H9 (cell line): ENCODE results near the gene PDE4B. TPM values are rescaled to one million over a fixed set of nuclear protein-coding genes. Genes with fewer than 3 reads are reported as not detected.

Experiments used
- DNase-seq: peaks from one replicate; pipeline ENCODE4 v3.0.0-alpha.2; 2017
- H2AFZ ChIP-seq: one replicate; pipeline ENCODE4 v1.6.1; 2013; ENCODE audit warnings: mild to moderate bottlenecking, low read length, control low read depth, moderate library complexity
- H2AK5ac ChIP-seq: 2 replicates; pipeline ENCODE4 v1.6.1; 2013; ENCODE audit warnings: low read length, control low read depth, mixed read lengths; ENCODE audit not compliant: insufficient read length
- H2BK120ac ChIP-seq: one replicate; pipeline ENCODE4 v1.6.1; 2013; ENCODE audit warnings: low read depth, mild to moderate bottlenecking, low read length, control low read depth, inconsistent platforms; ENCODE audit not compliant: poor library complexity, severe bottlenecking
- H2BK12ac ChIP-seq: 2 replicates; pipeline ENCODE4 v1.6.1; 2013; ENCODE audit warnings: low read length, control low read depth, mixed read lengths, low read depth; ENCODE audit not compliant: insufficient read length
- H2BK15ac ChIP-seq: 2 replicates; pipeline ENCODE4 v1.6.1; 2013; ENCODE audit warnings: low read depth, low read length, control low read depth
- H2BK20ac ChIP-seq: one replicate; pipeline ENCODE4 v1.6.1; 2013; ENCODE audit warnings: low read depth, mild to moderate bottlenecking, low read length, control low read depth, inconsistent platforms; ENCODE audit not compliant: poor library complexity, severe bottlenecking
- H2BK5ac ChIP-seq: 2 replicates; pipeline ENCODE4 v1.6.1; 2013; ENCODE audit warnings: low read length, control low read depth, mixed read lengths; ENCODE audit not compliant: insufficient read length
- H3K14ac ChIP-seq: 2 replicates; pipeline ENCODE4 v1.6.1; 2013; ENCODE audit warnings: low read length, control low read depth; ENCODE audit not compliant: insufficient read depth
- H3K18ac ChIP-seq: 2 replicates; pipeline ENCODE4 v1.6.1; 2013; ENCODE audit warnings: low read depth, mild to moderate bottlenecking, mixed read lengths, low read length, control low read depth; ENCODE audit not compliant: insufficient read length
- H3K23ac ChIP-seq: 2 replicates; pipeline ENCODE4 v1.6.1; 2013; ENCODE audit warnings: low read length, control low read depth, mixed read lengths, low read depth; ENCODE audit not compliant: insufficient read length
- H3K23me2 ChIP-seq: 2 replicates; pipeline ENCODE4 v1.6.1; 2013; ENCODE audit warnings: low read depth, mild to moderate bottlenecking, mixed read lengths, low read length, control low read depth; ENCODE audit not compliant: insufficient read length, poor library complexity, severe bottlenecking
- H3K27ac ChIP-seq: 2 replicates; pipeline ENCODE4 v1.5.1; 2013; ENCODE audit warnings: low read length, control low read depth, mixed read lengths, low read depth; ENCODE audit not compliant: insufficient read length
- H3K27me3 ChIP-seq: 2 replicates; pipeline ENCODE4 v1.6.1; 2013; ENCODE audit warnings: low read length, control low read depth, inconsistent platforms; ENCODE audit not compliant: insufficient read depth
- H3K4ac ChIP-seq: 2 replicates; pipeline ENCODE4 v1.6.1; 2013; ENCODE audit warnings: low read depth, mild to moderate bottlenecking, control low read depth, inconsistent platforms, low read length, moderate library complexity
- H3K4me1 ChIP-seq: 2 replicates; pipeline ENCODE4 v1.6.1; 2013; ENCODE audit warnings: low read length, control low read depth, inconsistent platforms; ENCODE audit not compliant: insufficient read depth
- H3K4me2 ChIP-seq: 2 replicates; pipeline ENCODE4 v1.6.1; 2013; ENCODE audit warnings: low read length, control low read depth, mixed read lengths; ENCODE audit not compliant: insufficient read length, insufficient read depth
- H3K56ac ChIP-seq: 2 replicates; pipeline ENCODE4 v1.6.1; 2013; ENCODE audit warnings: low read depth, mild to moderate bottlenecking, mixed read lengths, low read length, control low read depth; ENCODE audit not compliant: insufficient read length
- H3K79me1 ChIP-seq: 2 replicates; pipeline ENCODE4 v1.6.1; 2013; ENCODE audit warnings: low read depth, mild to moderate bottlenecking, moderate library complexity, low read length, control low read depth, inconsistent platforms; ENCODE audit not compliant: insufficient read depth, poor library complexity, severe bottlenecking
- H3K79me2 ChIP-seq: 2 replicates; pipeline ENCODE4 v1.6.1; 2013; ENCODE audit warnings: low read length, control low read depth, inconsistent platforms; ENCODE audit not compliant: insufficient read depth
- H3K9ac ChIP-seq: 2 replicates; pipeline ENCODE4 v1.6.1; 2013; ENCODE audit warnings: low read length, control low read depth, mixed read lengths; ENCODE audit not compliant: insufficient read length; ENCODE audit errors: extremely low read depth
- H3K9me3 ChIP-seq: one replicate; pipeline ENCODE4 v1.6.1; 2013; ENCODE audit warnings: low read depth, low read length, inconsistent platforms; ENCODE audit not compliant: control insufficient read depth
- H3T11ph ChIP-seq: one replicate; pipeline ENCODE4 v1.6.1; 2013; ENCODE audit warnings: mild to moderate bottlenecking, low read length, control low read depth, inconsistent platforms
- H4K20me1 ChIP-seq: one replicate; pipeline ENCODE4 v1.6.1; 2013; ENCODE audit not compliant: control insufficient read depth, insufficient read length, insufficient read depth
- H4K5ac ChIP-seq: 2 replicates; pipeline ENCODE4 v1.6.1; 2013; ENCODE audit warnings: low read depth, mild to moderate bottlenecking, mixed read lengths, low read length, control low read depth; ENCODE audit not compliant: insufficient read length
- H4K8ac ChIP-seq: replicated peaks from 2 replicates; pipeline ENCODE4 v1.6.1; 2013; ENCODE audit warnings: low read length, control low read depth, mixed read lengths, low read depth; ENCODE audit not compliant: insufficient read length
- H4K91ac ChIP-seq: 2 replicates; pipeline ENCODE4 v1.6.1; 2013; ENCODE audit warnings: low read depth, mild to moderate bottlenecking, moderate library complexity, mixed read lengths, low read length, control low read depth; ENCODE audit not compliant: insufficient read length
- H3K27ac Mint-ChIP-seq, 3 experiments: 2 replicates in 2 of 3; 3 replicates in 1 of 3; pipeline ENCODE4 v1.8.0; 2020 to 2021; ENCODE audit warnings: mixed read lengths in 3 of 3, mild to moderate bottlenecking in 1 of 3, moderate library complexity in 1 of 3
- H3K27me3 Mint-ChIP-seq: 2 replicates; pipeline ENCODE4 v1.8.0; 2021; ENCODE audit warnings: low read depth, mild to moderate bottlenecking, moderate library complexity, mixed read lengths
- H3K36me3 Mint-ChIP-seq, 3 experiments: 2 replicates in 2 of 3; 3 replicates in 1 of 3; pipeline ENCODE4 v1.8.0; 2020 to 2021; ENCODE audit warnings: low read depth in 3 of 3, mixed read lengths in 3 of 3; ENCODE audit not compliant: insufficient read depth in 1 of 3
- H3K4me1 Mint-ChIP-seq, 2 experiments: 2 replicates each; pipeline ENCODE4 v1.8.0; 2020; ENCODE audit warnings: mixed read lengths in 2 of 2
- H3K4me3 Mint-ChIP-seq, 2 experiments: 2 replicates in 1 of 2; 3 replicates in 1 of 2; pipeline ENCODE4 v1.8.0; 2020 to 2021; ENCODE audit warnings: mild to moderate bottlenecking in 2 of 2, mixed read lengths in 2 of 2, moderate library complexity in 1 of 2
- H3K9me3 Mint-ChIP-seq, 2 experiments: 2 replicates in 1 of 2; 3 replicates in 1 of 2; pipeline ENCODE4 v1.8.0; 2020; ENCODE audit warnings: mild to moderate bottlenecking in 2 of 2, mixed read lengths in 2 of 2, moderate library complexity in 1 of 2
- WGBS: extraction: QIAGEN DNeasy Blood & Tissue Kit; methylation state at CpG from one replicate; pipeline ENCODE4 v1.1.7; 2013; ENCODE audit warnings: missing lambda C conversion rate, low lambda C conversion rate, mixed read lengths; ENCODE audit not compliant: insufficient read length; ENCODE audit errors: extremely low coverage; 5-methylcytosine and 5-hydroxymethylcytosine counted together
- total RNA-seq: library from RNA; stranded (reverse); gene quantifications from 2 replicates; pipeline ENCODE4 v1.2.1, GENCODE V29; 2021
- TF ChIP-seq, protein P1 (sequence below): fragments of 200-600 bp; sonication (generic); conservative IDR thresholded peaks from 3 replicates; pipeline ENCODE4 v1.8.0; 2021; ENCODE audit warnings: antibody characterized with exemption, mild to moderate bottlenecking

PDE4B gene
- total RNA-seq, 1 experiment from 2014 or later, result 19.8 TPM

DNA sequence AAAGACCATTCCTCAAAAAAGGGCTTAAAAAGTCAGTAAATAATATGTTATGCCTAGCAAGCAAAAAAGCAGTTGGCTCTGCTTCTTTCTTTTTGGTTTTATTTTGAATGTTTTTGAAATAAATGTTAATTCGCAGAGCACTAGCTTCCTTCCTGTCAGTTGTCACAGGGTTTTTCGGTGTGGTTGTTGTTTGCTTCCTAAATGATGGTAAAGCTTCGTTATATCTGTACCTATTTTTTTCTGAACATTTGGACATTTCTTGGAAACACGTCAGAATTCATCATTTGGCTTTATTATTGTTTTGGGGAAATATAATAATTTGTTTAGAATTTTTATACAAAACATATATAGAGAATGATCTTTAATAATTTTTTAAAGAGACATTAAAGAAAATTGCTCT lies 389.3 kb downstream of the PDE4B start:
- H4K20me1 ChIP-seq, result no peaks in the 10 kb centered on the region
- H3K23me2 ChIP-seq, result no peaks in the 10 kb centered on the region
- H3K27ac Mint-ChIP-seq, result no peak overlapping the region
- no peak overlapping the region for H2AFZ ChIP-seq
- no peak overlapping the region for H4K91ac ChIP-seq
- no peak overlapping the region for H4K5ac ChIP-seq
- H3K23ac ChIP-seq, result no peak overlapping the region
- no CpG with 5 or more reads among the region's 4 CpGs for WGBS
- H3K4me3 Mint-ChIP-seq, result no peak overlapping the region
- H3K4me1 ChIP-seq, result no peaks in the 10 kb centered on the region
- no peak overlapping the region for H3K27ac ChIP-seq
- H3K36me3 Mint-ChIP-seq, result no peaks in the 10 kb centered on the region
- H3K27me3 Mint-ChIP-seq, result peaks cover 2% of the 10 kb centered on the region; the same call in 1 of the 2 replicates
- no peaks in the 10 kb centered on the region for H3K9me3 ChIP-seq
- no peak overlapping the region for H2BK5ac ChIP-seq
- H2BK12ac ChIP-seq, result no peak overlapping the region
- no peak overlapping the region for H2AK5ac ChIP-seq
- 0 out of 4 replicates have a peak, but pooled peaks cover 0 to 1% of the 10 kb centered on the region in 2 experiments for H3K4me1 Mint-ChIP-seq
- TF ChIP-seq, protein P1, sequence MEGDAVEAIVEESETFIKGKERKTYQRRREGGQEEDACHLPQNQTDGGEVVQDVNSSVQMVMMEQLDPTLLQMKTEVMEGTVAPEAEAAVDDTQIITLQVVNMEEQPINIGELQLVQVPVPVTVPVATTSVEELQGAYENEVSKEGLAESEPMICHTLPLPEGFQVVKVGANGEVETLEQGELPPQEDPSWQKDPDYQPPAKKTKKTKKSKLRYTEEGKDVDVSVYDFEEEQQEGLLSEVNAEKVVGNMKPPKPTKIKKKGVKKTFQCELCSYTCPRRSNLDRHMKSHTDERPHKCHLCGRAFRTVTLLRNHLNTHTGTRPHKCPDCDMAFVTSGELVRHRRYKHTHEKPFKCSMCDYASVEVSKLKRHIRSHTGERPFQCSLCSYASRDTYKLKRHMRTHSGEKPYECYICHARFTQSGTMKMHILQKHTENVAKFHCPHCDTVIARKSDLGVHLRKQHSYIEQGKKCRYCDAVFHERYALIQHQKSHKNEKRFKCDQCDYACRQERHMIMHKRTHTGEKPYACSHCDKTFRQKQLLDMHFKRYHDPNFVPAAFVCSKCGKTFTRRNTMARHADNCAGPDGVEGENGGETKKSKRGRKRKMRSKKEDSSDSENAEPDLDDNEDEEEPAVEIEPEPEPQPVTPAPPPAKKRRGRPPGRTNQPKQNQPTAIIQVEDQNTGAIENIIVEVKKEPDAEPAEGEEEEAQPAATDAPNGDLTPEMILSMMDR, result no peak
- H3K14ac ChIP-seq, result no peak overlapping the region
- H3K18ac ChIP-seq, result no peak overlapping the region
- H3K9ac ChIP-seq, result no peak overlapping the region
- H2BK20ac ChIP-seq, result no peak overlapping the region
- no peak overlapping the region for H3K4ac ChIP-seq
- no peak overlapping the region for H4K8ac ChIP-seq
- H2BK120ac ChIP-seq, result no peak overlapping the region
- no peak overlapping the region for H3T11ph ChIP-seq
- H3K27me3 ChIP-seq, result no peaks in the 10 kb centered on the region
- H3K79me2 ChIP-seq, result no peaks in the 10 kb centered on the region
- DNase-seq, result no peak
- H3K79me1 ChIP-seq, result no peaks in the 10 kb centered on the region
- no peak overlapping the region for H3K4me2 ChIP-seq
- no peak overlapping the region for H3K56ac ChIP-seq
- no peak overlapping the region for H2BK15ac ChIP-seq
- no peaks in the 10 kb centered on the region for H3K9me3 Mint-ChIP-seq
